ENCODE results near the gene NDUFS2.

- TF ChIP-seq JUN (IDR thresholded peaks at IDR 0.05; ENCODE audit: low read depth, low read length) (no peak), POLR2A (IDR thresholded peaks at IDR 0.05; ENCODE audit: control extremely low read depth in 1 of 2, low read depth in 2 of 2, low read length in 2 of 2) (no peak), MAX (IDR thresholded peaks at IDR 0.05) (no peak), RXRA (IDR thresholded peaks at IDR 0.05; ENCODE audit: insufficient read depth, low read depth, low read length) (no peak)
- TF ChIP-seq, protein P1, sequence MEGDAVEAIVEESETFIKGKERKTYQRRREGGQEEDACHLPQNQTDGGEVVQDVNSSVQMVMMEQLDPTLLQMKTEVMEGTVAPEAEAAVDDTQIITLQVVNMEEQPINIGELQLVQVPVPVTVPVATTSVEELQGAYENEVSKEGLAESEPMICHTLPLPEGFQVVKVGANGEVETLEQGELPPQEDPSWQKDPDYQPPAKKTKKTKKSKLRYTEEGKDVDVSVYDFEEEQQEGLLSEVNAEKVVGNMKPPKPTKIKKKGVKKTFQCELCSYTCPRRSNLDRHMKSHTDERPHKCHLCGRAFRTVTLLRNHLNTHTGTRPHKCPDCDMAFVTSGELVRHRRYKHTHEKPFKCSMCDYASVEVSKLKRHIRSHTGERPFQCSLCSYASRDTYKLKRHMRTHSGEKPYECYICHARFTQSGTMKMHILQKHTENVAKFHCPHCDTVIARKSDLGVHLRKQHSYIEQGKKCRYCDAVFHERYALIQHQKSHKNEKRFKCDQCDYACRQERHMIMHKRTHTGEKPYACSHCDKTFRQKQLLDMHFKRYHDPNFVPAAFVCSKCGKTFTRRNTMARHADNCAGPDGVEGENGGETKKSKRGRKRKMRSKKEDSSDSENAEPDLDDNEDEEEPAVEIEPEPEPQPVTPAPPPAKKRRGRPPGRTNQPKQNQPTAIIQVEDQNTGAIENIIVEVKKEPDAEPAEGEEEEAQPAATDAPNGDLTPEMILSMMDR (IDR thresholded peaks at IDR 0.05; ENCODE audit: control extremely low read depth in 1 of 3, insufficient read depth in 1 of 3, low read depth in 1 of 3, low read length in 3 of 3) = no peak
These were observed 22.5 kb upstream of the NDUFS2 start for GRCh38 chr1:161179698-161180097.

Measured in H1 (cell line).